ENCODE results near the gene MMAB.

Gene MMAB

GRCh38 chr12:109560867-109561710, 12.2 kb downstream of the MMAB start:
- DNase-seq (ENCODE audit: low read depth in 2 of 3, low spot score in 2 of 3): no peak

GRCh38 chr12:109559601-109560000, 13.7 kb downstream of the MMAB start:
- no peak for DNase-seq (ENCODE audit: low read depth in 2 of 3, low spot score in 2 of 3)

GRCh38 chr12:109559200-109559505, 14.2 kb downstream of the MMAB start:
- DNase-seq (ENCODE audit: low read depth in 2 of 3, low spot score in 2 of 3): no peak

GRCh38 chr12:109558374-109559199, 14.7 kb downstream of the MMAB start:
- DNase-seq (ENCODE audit: low read depth in 2 of 3, low spot score in 2 of 3): no peak

- no peak for DNase-seq (ENCODE audit: low read depth in 2 of 3, low spot score in 2 of 3)
Measured at GRCh38 chr12:109557805-109558204, 15.5 kb downstream of the MMAB start.

GRCh38 chr12:109557200-109557599, 16.1 kb downstream of the MMAB start:
- no peak for DNase-seq (ENCODE audit: low read depth in 2 of 3, low spot score in 2 of 3)

- no peak for DNase-seq (ENCODE audit: low read depth in 2 of 3, low spot score in 2 of 3)
Measured at GRCh38 chr12:109555431-109556315, 17.6 kb downstream of the MMAB start.

GRCh38 chr12:109554761-109555160, 18.5 kb downstream of the MMAB start:
- no peak for DNase-seq (ENCODE audit: low read depth in 2 of 3, low spot score in 2 of 3)

- no peak for DNase-seq (ENCODE audit: low read depth in 2 of 3, low spot score in 2 of 3)
Measured at GRCh38 chr12:109553906-109554500, 19.3 kb downstream of the MMAB start.

- no peak for DNase-seq (ENCODE audit: low read depth in 2 of 3, low spot score in 2 of 3)
Measured at GRCh38 chr12:109553483-109553882, 19.8 kb downstream of the MMAB start.

- DNase-seq (ENCODE audit: low read depth in 2 of 3, low spot score in 2 of 3): no peak
Measured at GRCh38 chr12:109552971-109553370, 20.3 kb downstream of the MMAB start.

- DNase-seq (ENCODE audit: low read depth in 2 of 3, low spot score in 2 of 3): no peak
Measured at GRCh38 chr12:109551108-109551507, 22.2 kb downstream of the MMAB start.

GRCh38 chr12:109550281-109550680, 23.0 kb downstream of the MMAB start:
- DNase-seq (ENCODE audit: low read depth in 2 of 3, low spot score in 2 of 3): no peak

GRCh38 chr12:109549613-109550270, 23.6 kb downstream of the MMAB start:
- DNase-seq (ENCODE audit: low read depth in 2 of 3, low spot score in 2 of 3): no peak

GRCh38 chr12:109548258-109548657, 25.0 kb downstream of the MMAB start:
- no peak for DNase-seq (ENCODE audit: low read depth in 2 of 3, low spot score in 2 of 3)

- no peak for DNase-seq (ENCODE audit: low read depth in 2 of 3, low spot score in 2 of 3)
Measured at GRCh38 chr12:109547286-109547685, 26.0 kb downstream of the MMAB start.

GRCh38 chr12:109545826-109546225, 27.5 kb downstream of the MMAB start:
- DNase-seq (ENCODE audit: low read depth in 2 of 3, low spot score in 2 of 3): no peak

GRCh38 chr12:109544955-109545531, 28.3 kb downstream of the MMAB start:
- DNase-seq (ENCODE audit: low read depth in 2 of 3, low spot score in 2 of 3): no peak

- no peak for DNase-seq (ENCODE audit: low read depth in 2 of 3, low spot score in 2 of 3)
Measured at GRCh38 chr12:109542876-109543275, 30.4 kb downstream of the MMAB start.

- no peak for DNase-seq (ENCODE audit: low read depth in 2 of 3, low spot score in 2 of 3)
Measured at GRCh38 chr12:109542014-109542413, 31.3 kb downstream of the MMAB start.

Data from activated CD8-positive, alpha-beta memory T cell treated with anti-CD3 and anti-CD28 coated beads for 48 hours (primary cell).